K562 (cell line): ENCODE data around the gene TBC1D12. TPM values are rescaled to one million over a fixed set of nuclear protein-coding genes. Genes with fewer than 3 reads are reported as not detected.
A peak's percentile ranks its signal among the peaks of the same experiment; 100 is the strongest.

Source experiments
- ATAC-seq: fragments of 200-7000 bp; cut with Tn5 transposase; 3 replicates; pipeline ENCODE4 v1.9.1; 2020; ENCODE audit warnings: moderate library complexity
- BruUV-seq: library from RNA; stranded (reverse); fragments of 400-500 nt; replicated peaks from 2 replicates; lab custom pipeline; 2021; lab: Mats Ljungman, UMichigan
- CTCF ChIA-PET: fragments of 300-600 bp; formaldehyde crosslinking; extraction: SDS; loops from one replicate; lab custom pipeline; 2021; ENCODE audit warnings: low intra/inter-chr PET ratio; lab: Yijun Ruan, JAX
- POLR2A ChIA-PET: fragments of 300-600, 350-650 bp; sonication (Branson Sonifier 250); formaldehyde crosslinking; extraction: SDS; loops from one replicate; lab custom pipeline; 2021; ENCODE audit warnings: antibody characterized with exemption, inconsistent platforms; lab: Yijun Ruan, JAX
- DNase-seq, 4 experiments: peaks; one replicate each; pipeline versions ENCODE4 v3.0.0 to v3.0.0-alpha.2; 2011 to 2018; ENCODE audit warnings: low spot score in 3 of 4, mixed read lengths in 3 of 4; ENCODE audit errors: extremely low read depth in 1 of 4
- FAIRE-seq: peaks from 2 replicates; lab custom pipeline; 2011; peaks lifted over from hg19 to GRCh38; lab: Jason Lieb, UNC
- H2AFZ ChIP-seq: 2 replicates; pipeline ENCODE4 v1.6.0; 2011; ENCODE audit warnings: low read depth, low read length, control low read depth, inconsistent platforms
- H3K27ac ChIP-seq: fragments of 200-600 bp; 3 replicates; pipeline ENCODE4 v1.8.0; 2011; ENCODE audit warnings: low read depth, mild to moderate bottlenecking, control low read depth, inconsistent platforms, low read length, moderate library complexity, mixed read lengths; ENCODE audit errors: extremely low read depth
- H3K27me3 ChIP-seq, 2 experiments: fragments of 300-600 bp in 1 of 2; 2 replicates in 1 of 2; 3 replicates in 1 of 2; pipeline versions ENCODE4 v1.6.0 to v1.8.0; 2011; ENCODE audit warnings: inconsistent platforms in 2 of 2, low read length in 2 of 2, mild to moderate bottlenecking in 1 of 2, mixed read lengths in 1 of 2, moderate library complexity in 1 of 2; ENCODE audit not compliant: control insufficient read depth in 2 of 2, insufficient read depth in 2 of 2
- H3K36me3 ChIP-seq: fragments of 300-600 bp; 3 replicates; pipeline ENCODE4 v1.8.0; 2011; ENCODE audit warnings: mild to moderate bottlenecking, low read length, inconsistent platforms; ENCODE audit not compliant: control insufficient read depth, insufficient read depth
- H3K4me1 ChIP-seq, 2 experiments: fragments of 200-600 bp in 1 of 2; replicated peaks in 1 of 2; 2 replicates in 1 of 2; 3 replicates in 1 of 2; pipeline versions ENCODE4 v1.5.1 to v1.8.0; 2011; ENCODE audit warnings: inconsistent platforms in 2 of 2, low read length in 2 of 2, mild to moderate bottlenecking in 1 of 2, mixed read lengths in 1 of 2, moderate library complexity in 1 of 2; ENCODE audit not compliant: control insufficient read depth in 2 of 2, insufficient read depth in 2 of 2
- H3K4me2 ChIP-seq: 2 replicates; pipeline ENCODE4 v1.6.1; 2011; ENCODE audit warnings: low read length, control low read depth, inconsistent platforms, mixed read lengths; ENCODE audit not compliant: insufficient read depth
- H3K4me3 ChIP-seq: fragments of 200-600 bp; sonication (generic), shearing (Covaris generic); 2 replicates; pipeline ENCODE4 v1.5.1; 2016; ENCODE audit warnings: control low read depth, inconsistent platforms
- H3K79me2 ChIP-seq: fragments of 200-600 bp; 3 replicates; pipeline ENCODE4 v1.8.0; 2011; ENCODE audit warnings: low read length, inconsistent platforms; ENCODE audit not compliant: control insufficient read depth, insufficient read depth
- H3K9ac ChIP-seq, 2 experiments: 2 replicates each; pipeline versions ENCODE4 v1.6.0 to v1.6.1; 2011; ENCODE audit warnings: low read depth in 2 of 2, low read length in 2 of 2, control low read depth in 1 of 2, inconsistent platforms in 1 of 2, mild to moderate bottlenecking in 1 of 2, mixed read lengths in 1 of 2; ENCODE audit not compliant: insufficient read depth in 1 of 2
- H3K9me1 ChIP-seq: one replicate; pipeline ENCODE4 v1.6.0; 2011; ENCODE audit warnings: inconsistent platforms, mild to moderate bottlenecking, low read length, moderate library complexity; ENCODE audit not compliant: control insufficient read depth, insufficient read depth
- H3K9me3 ChIP-seq: replicated peaks from 2 replicates; pipeline ENCODE4 v1.5.1; 2011; ENCODE audit warnings: low read depth, low read length, inconsistent platforms; ENCODE audit not compliant: control insufficient read depth, insufficient read depth
- H4K20me1 ChIP-seq: replicated peaks from 2 replicates; pipeline ENCODE4 v1.6.1; 2011; ENCODE audit warnings: low read length, inconsistent platforms, mixed read lengths; ENCODE audit not compliant: control insufficient read depth, insufficient read depth
- ARNT ChIP-seq, 2 experiments: fragments of 450-650 bp; IDR thresholded peaks; 2 replicates each; pipeline ENCODE4 v1.6.1; 2016; ENCODE audit warnings: mild to moderate bottlenecking in 1 of 2
- CEBPG ChIP-seq, 3 experiments: fragments of 200-800 bp in 1 of 3; sonication (Bioruptor generic) in 1 of 3; sonication (generic) in 1 of 3; formaldehyde crosslinking in 1 of 3; IDR thresholded peaks in 2 of 3; conservative IDR thresholded peaks in 1 of 3; 2 replicates each; pipeline versions ENCODE4 v1.6.1 to v1.8.0; 2016 to 2022; ENCODE audit warnings: missing compliant biosample characterization in 2 of 3, missing genetic modification characterization in 2 of 3, mild to moderate bottlenecking in 1 of 3, missing genetic modification reagents in 1 of 3
- GATAD2A ChIP-seq: fragments of 450-650 bp; IDR thresholded peaks from 2 replicates; pipeline ENCODE4 v1.6.1; 2017
- HMGN3 ChIP-seq: IDR thresholded peaks from 2 replicates; pipeline ENCODE4 v1.6.1; 2011; ENCODE audit warnings: borderline replicate concordance, low read depth, mild to moderate bottlenecking, mixed read lengths, low read length; ENCODE audit not compliant: insufficient read length; ENCODE audit errors: extremely low read depth
- NFIC ChIP-seq: fragments of 450-650 bp; IDR thresholded peaks from 2 replicates; pipeline ENCODE4 v1.6.1; 2017; ENCODE audit warnings: mild to moderate bottlenecking, inconsistent platforms
- PTBP1 ChIP-seq: fragments of 200-400 bp; formaldehyde crosslinking; IDR thresholded peaks from 2 replicates; pipeline ENCODE4 v1.6.1; 2017; ENCODE audit warnings: low read depth, low read length
- RBBP5 ChIP-seq: fragments of 200-600 bp; sonication (generic); IDR thresholded peaks from 2 replicates; pipeline ENCODE4 v1.6.1; 2012; ENCODE audit warnings: borderline replicate concordance, mild to moderate bottlenecking, low read length, control low read depth, inconsistent platforms; ENCODE audit not compliant: insufficient read depth, poor library complexity, severe bottlenecking
- ZNF277 ChIP-seq: fragments of 250-450 bp; sonication (Bioruptor Pico); IDR thresholded peaks from 2 replicates; pipeline ENCODE4 v1.8.0; 2022; ENCODE audit warnings: inconsistent platforms, mild to moderate bottlenecking, moderate library complexity, borderline replicate concordance
- WGBS: fragments of 100-300 bp; shearing (Covaris generic); methylation state at CpG from one replicate; pipeline ENCODE4 v1.1.6; 2016; ENCODE audit warnings: low coverage, mixed read lengths; ENCODE audit not compliant: insufficient coverage; ENCODE audit errors: missing lambda C conversion rate; 5-methylcytosine and 5-hydroxymethylcytosine counted together
- in situ Hi-C: fragments of 300-500 bp; cut with MboI; formaldehyde crosslinking; loops from 4 replicates; pipeline ENCODE4 v1.15.0; 2018; ENCODE audit warnings: inconsistent platforms, mixed read lengths
- intact Hi-C: fragments of 100-400 bp; cut with micrococcal nuclease; formaldehyde crosslinking; loops from 2 replicates; pipeline ENCODE4 v1.14.2; 2022
- polyA plus RNA-seq, 8 experiments: library from polyadenylated mRNA; depleted of rRNA in 4 of 8; stranded (reverse) in 5 of 8; unstranded in 3 of 8; fragments of >200 nt; fragmentation: Nextera tagmentation in 2 of 8; fragmentation: Illumina TruSeq in 1 of 8; extraction: Ambion mirVana in 2 of 8; extraction: Trizol in 1 of 8; gene quantifications; 2 replicates each; pipeline versions ENCODE4 v1.2.1 to v1.2.3, GENCODE V29; 2011 to 2014; ENCODE audit warnings: inconsistent platforms in 1 of 8, missing spikeins in 1 of 8
- total RNA-seq, 7 experiments: library from RNA; depleted of rRNA in 6 of 7; stranded (reverse); fragments of >200 nt in 6 of 7; fragmentation: Illumina TruSeq in 2 of 7; extraction: Trizol in 2 of 7; gene quantifications; 2 replicates each; pipeline versions ENCODE4 v1.2.1 to v1.2.3, GENCODE V29; 2011 to 2021; ENCODE audit warnings: low replicate concordance in 1 of 7

Gene TBC1D12
- total and polyA plus RNA-seq, 9 of the 15 experiments (the other 6 are each of a cell fraction or from before 2014, with no cell fraction given): 2.1 to 6.7 (median 3.9) TPM

DNA sequence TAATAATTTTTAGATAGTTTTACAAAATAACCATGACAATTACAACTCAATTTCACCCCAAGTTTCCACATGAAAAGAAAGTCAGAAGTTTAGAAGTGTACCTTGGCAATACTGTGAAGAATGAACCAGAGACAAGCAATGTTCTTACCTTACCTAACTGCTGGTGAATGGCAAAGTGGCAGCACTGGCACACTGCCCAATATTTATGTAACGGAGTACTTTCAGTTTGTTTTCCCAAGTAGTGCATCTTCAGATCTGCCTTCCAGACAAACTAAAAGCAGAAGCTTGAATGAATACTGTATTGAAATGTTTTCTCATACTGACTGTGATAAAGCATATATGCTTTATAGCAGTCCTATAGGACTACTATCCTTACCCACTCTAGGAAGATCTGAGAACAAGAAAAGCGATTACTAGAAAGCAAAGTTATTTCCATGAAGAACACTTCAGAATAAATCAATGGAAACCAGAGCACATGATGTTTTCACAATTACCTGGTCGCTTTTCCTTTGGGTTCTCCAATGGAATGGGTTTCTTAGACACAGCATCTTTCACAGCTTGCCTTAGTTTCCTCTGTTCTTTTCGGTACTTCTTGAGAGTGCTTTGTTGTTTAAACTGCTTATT is 41.1 kb upstream of the TBC1D12 start:
- POLR2A ChIA-PET: interaction anchor here (1.3 kb wide), 1 partner anchor 21 kb away, joined by 5 read pairs; no protein-coding TSS in a partner anchor

More for the DNA sequence above, 41.1 kb upstream of the TBC1D12 start:
- CTCF ChIA-PET: no interaction called here
- peaks cover 3 to 5% of the 10 kb centered on the region in 2 experiments; a peak in 4 of 5 replicates for H3K4me1 ChIP-seq
- no peak overlapping the region for H3K27ac ChIP-seq
- H3K9me3 ChIP-seq: no peaks in the 10 kb centered on the region
- H3K4me2 ChIP-seq: peak overlapping the region; percentile 89
- H3K27me3 ChIP-seq: no peaks in the 10 kb centered on the region
- ATAC-seq (no peak), FAIRE-seq (no peak)
- no peak overlapping the region for H2AFZ ChIP-seq
- H3K9me1 ChIP-seq: no peaks in the 10 kb centered on the region
- WGBS: 24% methylated on average over 4 of the region's 4 CpGs
- intact Hi-C loops: loop anchor here (5.0 kb wide), 1 partner anchor 81 kb away; no protein-coding TSS in a partner anchor
- peaks cover 43% of the 10 kb centered on the region for H3K79me2 ChIP-seq
- no peak for TF ChIP-seq RBBP5
- no peak for TF ChIP-seq GATAD2A
- peak; percentile 66 for TF ChIP-seq NFIC
- TF ChIP-seq PTBP1: no peak
- no peak for TF ChIP-seq CEBPG (CRISPR knock-in tag; IDR thresholded peaks at IDR 0.05)
- no peak for TF ChIP-seq CEBPG (tag; conservative IDR thresholded peaks at IDR 0.05 in 1 of 2, IDR thresholded peaks at IDR 0.05 in 1 of 2)
- TF ChIP-seq HMGN3: no peak
- TF ChIP-seq ARNT (IDR thresholded peaks at IDR 0.05): no peak
- no peak for TF ChIP-seq ZNF277 (CRISPR knock-in tag)
- TF ChIP-seq, all 486 proteins: peak for 1
- no TSS peak for BruUV-seq
- peaks cover 42% of the 10 kb centered on the region for H3K36me3 ChIP-seq
- in situ Hi-C loops: no loop called here
- H3K9ac ChIP-seq: peak overlapping the region in 1 of 2 experiments; percentile 79; a peak in 2 of 4 replicates
- no peak for DNase-seq
- peak overlapping the region; percentile 86 for H3K4me3 ChIP-seq
- H4K20me1 ChIP-seq: no peaks in the 10 kb centered on the region
